ENCODE data around the gene TRIM40. TPM values are rescaled to one million over a fixed set of nuclear protein-coding genes. Genes with fewer than 3 reads are reported as not detected.
"Not testable (repeated sequence)": the region's sequence is repeated elsewhere in the genome, so short reads cannot be mapped to it uniquely, and the experiment has no call there.

The TRIM40 gene
- total RNA-seq, 4 donors from 2014 or later = 0.40 to 14.8 (median 7.0) TPM

GRCh38 chr6:30136570-30137286 is 788 bp downstream of the TRIM40 start:
- 51 to 66% methylated on average over 3 to 11 of the region's 11 CpGs for WGBS, 2 donors (ENCODE audit: low coverage in 1 of 2)
- no peak for DNase-seq
- intact Hi-C loops (cut with DNase I; ENCODE audit: low total_unique reads) (no loop called here), in situ Hi-C loops (cut with MboI; ENCODE audit: low pct_ligation_motif_present in 1 of 4, low pct_unique_long_range_greater_than_20kb in 1 of 4, low sequenced_read_pairs in 3 of 4) (no loop called here)
- Histone ChIP-seq H3K4me1 (peaks cover 0 to 19% (median 8%) of the 10 kb centered on the region in 4 donors), H3K9me3 (no peaks in the 10 kb centered on the region), H3K36me3 (no peaks in the 10 kb centered on the region), H3K4me3 (no peak overlapping the region), H3K27ac (peak overlapping the region in 3 of 4 donors; percentile 49 to 53 (median 52)), H3K27me3 (peaks cover 17% of the 10 kb centered on the region)
- TF ChIP-seq EP300 (IDR thresholded peaks at IDR 0.05; ENCODE audit: low read depth) (no peak), CTCF (IDR thresholded peaks at IDR 0.05) (no peak), POLR2AphosphoS5 (IDR thresholded peaks at IDR 0.05) (no peak), POLR2A (IDR thresholded peaks at IDR 0.05) (no peak)

- DNase-seq; in situ Hi-C loops (cut with MboI; ENCODE audit: low pct_ligation_motif_present in 1 of 4, low pct_unique_long_range_greater_than_20kb in 1 of 4, low sequenced_read_pairs in 3 of 4); H3K27ac ChIP-seq; H3K9me3 ChIP-seq; intact Hi-C loops (cut with DNase I; ENCODE audit: low total_unique reads); H3K4me3 ChIP-seq; H3K36me3 ChIP-seq; H3K27me3 ChIP-seq: not testable (repeated sequence)
- H3K4me1 ChIP-seq = peaks cover 4 to 29% (median 11%) of the 10 kb centered on the region in 4 donors
- WGBS, 2 donors (ENCODE audit: low coverage in 1 of 2) = 78 to 90% methylated on average over 8 of the region's 8 CpGs
Observed at GRCh38 chr6:30140240-30140639, 4.3 kb downstream of the TRIM40 start.

GRCh38 chr6:30142665-30143064 is 6.7 kb downstream of the TRIM40 start:
- 66 to 67% methylated on average over 3 of the region's 3 CpGs for WGBS, 2 donors (ENCODE audit: low coverage in 1 of 2)
- peaks cover 0 to 13% (median 5%) of the 10 kb centered on the region in 4 donors for H3K4me1 ChIP-seq
- TF ChIP-seq EP300 (IDR thresholded peaks at IDR 0.05; ENCODE audit: low read depth) = no peak
- no peak for TF ChIP-seq POLR2AphosphoS5 (IDR thresholded peaks at IDR 0.05)
- no peak for TF ChIP-seq POLR2A (IDR thresholded peaks at IDR 0.05)
- no peak for TF ChIP-seq CTCF (IDR thresholded peaks at IDR 0.05)
- H3K36me3 ChIP-seq = no peaks in the 10 kb centered on the region
- H3K27me3 ChIP-seq = peaks cover 6% of the 10 kb centered on the region
- no peaks in the 10 kb centered on the region for H3K9me3 ChIP-seq
- H3K4me3 ChIP-seq = no peak overlapping the region
- DNase-seq = no peak
- H3K27ac ChIP-seq = no peak overlapping the region
- in situ Hi-C loops (cut with MboI; ENCODE audit: low pct_ligation_motif_present in 1 of 4, low pct_unique_long_range_greater_than_20kb in 1 of 4, low sequenced_read_pairs in 3 of 4) (no loop called here), intact Hi-C loops (cut with DNase I; ENCODE audit: low total_unique reads) (no loop called here)

GRCh38 chr6:30143780-30144179 is 7.8 kb downstream of the TRIM40 start:
- Histone ChIP-seq H3K36me3 (no peaks in the 10 kb centered on the region), H3K4me3 (no peak overlapping the region), H3K27ac (no peak overlapping the region), H3K27me3 (peaks cover 6% of the 10 kb centered on the region), H3K4me1 (peaks cover 0 to 13% (median 5%) of the 10 kb centered on the region in 4 donors), H3K9me3 (no peaks in the 10 kb centered on the region)
- WGBS, 2 donors (ENCODE audit: low coverage in 1 of 2) = 31 to 50% methylated on average over 2 of the region's 2 CpGs
- intact Hi-C loops (cut with DNase I; ENCODE audit: low total_unique reads) (no loop called here), in situ Hi-C loops (cut with MboI; ENCODE audit: low pct_ligation_motif_present in 1 of 4, low pct_unique_long_range_greater_than_20kb in 1 of 4, low sequenced_read_pairs in 3 of 4) (no loop called here)
- no peak for DNase-seq
- no peak for TF ChIP-seq POLR2AphosphoS5 (IDR thresholded peaks at IDR 0.05)
- TF ChIP-seq CTCF (IDR thresholded peaks at IDR 0.05) = no peak
- no peak for TF ChIP-seq POLR2A (IDR thresholded peaks at IDR 0.05)
- TF ChIP-seq EP300 (IDR thresholded peaks at IDR 0.05; ENCODE audit: low read depth) = no peak
